Activated CD8-positive, alpha-beta memory T cell treated with anti-CD3 and anti-CD28 coated beads, Interleukin-2, amount 50 U/mL, for 1 hour (primary cell): Measurements from ENCODE around the gene FZD10.

Experiments
- DNase-seq: peaks from one replicate; pipeline ENCODE4 v3.0.0-alpha.2; 2020; ENCODE audit errors: extremely low read depth

Gene FZD10

GRCh38 chr12:130205495-130205894 is 43.2 kb downstream of the FZD10 start:
- DNase-seq: no peak

DNA sequence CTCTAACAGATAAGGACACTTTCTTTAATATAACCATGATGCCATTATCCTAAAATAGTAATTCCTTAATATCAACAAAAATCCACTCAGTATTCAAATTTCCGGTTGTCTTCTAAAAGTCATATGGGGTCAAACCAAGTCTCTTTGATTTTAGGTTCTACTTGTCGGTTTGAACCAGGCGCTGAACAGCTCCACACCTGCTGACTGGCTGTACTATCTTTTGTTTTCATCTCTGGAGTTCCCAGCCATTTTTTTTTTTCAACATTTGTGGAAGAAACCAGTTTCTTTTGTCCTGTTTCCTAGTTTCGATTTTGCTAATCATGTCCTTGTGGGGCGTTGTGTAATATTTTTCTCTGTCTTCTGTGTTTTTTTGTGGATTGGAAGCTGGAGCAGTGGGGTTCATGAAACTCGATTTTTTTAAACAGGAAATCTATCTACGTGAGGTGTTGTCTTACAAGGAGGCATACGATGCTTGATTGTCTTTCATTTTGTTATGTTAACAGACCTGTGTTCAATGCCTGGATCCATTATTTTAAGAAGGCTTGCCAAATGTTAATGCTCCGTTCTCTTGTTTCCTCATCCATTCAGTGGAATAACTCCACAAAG is 50.2 kb downstream of the FZD10 start:
- DNase-seq: no peak

- no peak for DNase-seq
Observed at GRCh38 chr12:130213249-130213648, 51.0 kb downstream of the FZD10 start.

GRCh38 chr12:130214686-130215395 is 52.6 kb downstream of the FZD10 start:
- no peak for DNase-seq
